Measurements from ENCODE around the gene PKP4.

DNA sequence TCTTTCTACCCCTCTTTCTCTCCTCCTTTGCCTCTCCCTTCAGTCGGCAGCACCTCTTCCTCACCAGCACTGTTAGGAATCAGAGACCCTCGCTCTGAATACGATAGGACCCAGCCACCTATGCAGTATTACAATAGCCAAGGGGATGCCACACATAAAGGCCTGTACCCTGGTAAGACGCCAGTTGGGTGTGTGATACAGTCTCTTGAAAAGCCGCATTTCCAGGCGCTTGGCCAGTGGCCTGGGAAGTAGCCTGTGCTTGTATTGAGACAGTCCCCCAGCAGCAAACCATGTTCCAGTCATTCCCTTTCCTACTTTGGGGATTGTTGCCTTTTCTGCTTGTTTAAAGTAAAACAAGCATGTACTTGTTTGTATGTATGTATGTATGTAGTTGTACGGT lies 219.9 kb downstream of the PKP4 start:
- TF ChIP-seq EZH2 (IDR thresholded peaks at IDR 0.05) = no peak
- no peak for TF ChIP-seq POLR2AphosphoS5 (IDR thresholded peaks at IDR 0.05; ENCODE audit: borderline replicate concordance, low read depth, low read length)
